SK-N-SH (cell line): ENCODE results near the gene PKN2.

Experiments
- CHD2 ChIP-seq: fragments of 150-350 bp; IDR thresholded peaks from 2 replicates; pipeline ENCODE4 v1.6.1; 2018; ENCODE audit warnings: low read length; ENCODE audit not compliant: partially characterized antibody
- CTCF ChIP-seq: fragments of 200-600 bp; sonication (generic); IDR thresholded peaks from 2 replicates; pipeline ENCODE4 v1.6.1; 2017; ENCODE audit warnings: antibody characterized with exemption, mild to moderate bottlenecking, moderate library complexity
- ELF1 ChIP-seq: IDR thresholded peaks from 2 replicates; pipeline ENCODE4 v1.4.0; 2012
- FOXJ3 ChIP-seq: sonication (generic); formaldehyde crosslinking; IDR thresholded peaks from 2 replicates; pipeline ENCODE4 v1.5.1; 2020; ENCODE audit warnings: mild to moderate bottlenecking, missing genetic modification reagents
- GABPA ChIP-seq: IDR thresholded peaks from 2 replicates; pipeline ENCODE4 v1.4.0; 2012; ENCODE audit warnings: low read depth, mild to moderate bottlenecking
- MEF2A ChIP-seq: IDR thresholded peaks from 2 replicates; pipeline ENCODE4 v1.4.0; 2012; ENCODE audit warnings: low read depth, borderline replicate concordance
- POLR2AphosphoS5 ChIP-seq: IDR thresholded peaks from 2 replicates; pipeline ENCODE4 v1.6.1; 2012; ENCODE audit warnings: low read depth, low read length
- TCF12 ChIP-seq: IDR thresholded peaks from 2 replicates; pipeline ENCODE4 v1.4.0; 2012
- USF2 ChIP-seq: fragments of 150-350 bp; IDR thresholded peaks from 2 replicates; pipeline ENCODE4 v1.6.1; 2017; ENCODE audit warnings: antibody characterized with exemption, low read length, low read depth, borderline replicate concordance
- TF ChIP-seq, protein P1 (sequence below): fragments of 150-350 bp; IDR thresholded peaks from 2 replicates; pipeline ENCODE4 v1.6.1; 2016; ENCODE audit warnings: mild to moderate bottlenecking, low read depth, low read length
- TF ChIP-seq, protein P2 (sequence below): IDR thresholded peaks from 2 replicates; pipeline ENCODE4; 2012

DNA sequence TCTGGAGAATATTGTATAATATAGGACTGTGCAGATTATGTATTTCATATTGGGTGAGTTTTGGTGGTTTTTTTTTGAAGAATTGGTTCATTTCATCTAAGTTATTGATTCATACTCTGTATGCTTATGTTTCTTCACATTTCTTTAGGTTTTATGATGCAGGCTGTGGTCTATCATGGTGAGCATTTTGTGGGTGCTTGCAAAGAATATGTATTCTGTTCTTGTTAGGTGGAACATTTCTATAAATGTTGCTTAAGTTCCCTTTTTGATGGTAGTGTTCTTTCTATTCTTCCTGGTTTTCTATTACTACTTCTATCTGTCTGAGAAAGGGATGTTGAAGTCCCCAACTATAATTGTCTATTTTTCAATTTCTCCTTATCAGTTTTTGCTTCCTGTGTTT lies 42.6 kb downstream of the PKN2 start:
- TF ChIP-seq GABPA (no peak), CTCF (no peak), CHD2 (no peak), FOXJ3 (no peak), POLR2AphosphoS5 (no peak), USF2 (no peak), MEF2A (no peak), TCF12 (no peak), ELF1 (no peak)
- TF ChIP-seq, protein P1, sequence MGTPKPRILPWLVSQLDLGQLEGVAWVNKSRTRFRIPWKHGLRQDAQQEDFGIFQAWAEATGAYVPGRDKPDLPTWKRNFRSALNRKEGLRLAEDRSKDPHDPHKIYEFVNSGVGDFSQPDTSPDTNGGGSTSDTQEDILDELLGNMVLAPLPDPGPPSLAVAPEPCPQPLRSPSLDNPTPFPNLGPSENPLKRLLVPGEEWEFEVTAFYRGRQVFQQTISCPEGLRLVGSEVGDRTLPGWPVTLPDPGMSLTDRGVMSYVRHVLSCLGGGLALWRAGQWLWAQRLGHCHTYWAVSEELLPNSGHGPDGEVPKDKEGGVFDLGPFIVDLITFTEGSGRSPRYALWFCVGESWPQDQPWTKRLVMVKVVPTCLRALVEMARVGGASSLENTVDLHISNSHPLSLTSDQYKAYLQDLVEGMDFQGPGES: no peak
- TF ChIP-seq, protein P2, sequence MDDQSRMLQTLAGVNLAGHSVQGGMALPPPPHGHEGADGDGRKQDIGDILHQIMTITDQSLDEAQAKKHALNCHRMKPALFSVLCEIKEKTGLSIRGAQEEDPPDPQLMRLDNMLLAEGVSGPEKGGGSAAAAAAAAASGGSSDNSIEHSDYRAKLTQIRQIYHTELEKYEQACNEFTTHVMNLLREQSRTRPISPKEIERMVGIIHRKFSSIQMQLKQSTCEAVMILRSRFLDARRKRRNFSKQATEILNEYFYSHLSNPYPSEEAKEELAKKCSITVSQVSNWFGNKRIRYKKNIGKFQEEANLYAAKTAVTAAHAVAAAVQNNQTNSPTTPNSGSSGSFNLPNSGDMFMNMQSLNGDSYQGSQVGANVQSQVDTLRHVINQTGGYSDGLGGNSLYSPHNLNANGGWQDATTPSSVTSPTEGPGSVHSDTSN: no peak
